Upper lobe of right lung (tissue), 1 donor: ENCODE measurements around the gene CEBPZOS. TPM values are rescaled to one million over a fixed set of nuclear protein-coding genes. Genes with fewer than 3 reads are reported as not detected.
"Not testable (repeated sequence)": the region's sequence is repeated elsewhere in the genome, so short reads cannot be mapped to it uniquely, and the experiment has no call there.

Experiments
- ATAC-seq: fragments of 200-7000 bp; cut with Tn5 transposase; one replicate; pipeline ENCODE4 v1.9.1; 2020; ENCODE audit warnings: mild to moderate bottlenecking, moderate library complexity
- DNase-seq: peaks from one replicate; pipeline ENCODE4 v3.0.0-alpha.2; 2020
- H3K27ac ChIP-seq: fragments of 200-600 bp; one replicate; pipeline ENCODE4 v1.8.0; 2022
- H3K27me3 ChIP-seq: fragments of 200-600 bp; one replicate; pipeline ENCODE4 v1.8.0; 2022; ENCODE audit warnings: mild to moderate bottlenecking
- H3K36me3 ChIP-seq: fragments of 200-600 bp; one replicate; pipeline ENCODE4 v1.8.0; 2022
- H3K4me1 ChIP-seq: fragments of 200-600 bp; one replicate; pipeline ENCODE4 v1.8.0; 2022
- H3K4me3 ChIP-seq: fragments of 200-600 bp; one replicate; pipeline ENCODE4 v1.8.0; 2022; ENCODE audit warnings: mild to moderate bottlenecking
- H3K9me3 ChIP-seq: fragments of 200-600 bp; one replicate; pipeline ENCODE4 v1.8.0; 2022
- intact Hi-C: fragments of 100-400 bp; cut with DNase I; formaldehyde crosslinking; loops from one replicate; pipeline ENCODE4 v1.11.0; 2022
- total RNA-seq: library from RNA; stranded (reverse); fragmentation: NEBNext Ultra II Directional; extraction: Animal tissue kit (Norgen Biotek cat#: 25700); gene quantifications from one replicate; pipeline ENCODE4 v1.2.1, GENCODE V29; 2021
- TF ChIP-seq, protein P1 (sequence below): fragments of 200-600 bp; IDR thresholded peaks from one replicate; pipeline ENCODE4 v1.8.0; 2022; ENCODE audit warnings: antibody characterized with exemption
- donor health status: DM: no; HTN: yes; CAD: no; lungs with severe emphysema.

The CEBPZOS gene
- total RNA-seq, 1 donor from 2014 or later, result 38.8 TPM

DNA sequence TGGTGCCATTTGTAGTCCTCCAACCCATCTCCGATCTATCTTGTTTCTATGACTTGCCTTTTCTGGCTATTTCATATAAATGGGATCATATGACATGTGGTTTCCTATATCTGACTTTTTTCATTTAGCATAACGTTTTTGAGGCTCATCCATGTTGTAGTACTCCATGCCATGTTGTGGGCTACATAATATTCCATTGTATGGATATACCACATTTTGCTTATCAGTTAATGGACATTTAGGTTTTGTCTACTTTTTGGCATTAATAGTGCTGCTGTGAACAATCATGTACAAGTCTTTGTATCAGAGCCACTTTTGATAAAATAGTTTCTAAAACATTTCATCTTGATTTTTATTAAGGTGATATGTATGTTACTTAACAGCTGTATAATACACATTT, 7.4 kb downstream of the CEBPZOS start:
- Histone ChIP-seq H3K4me1 (no peaks in the 10 kb centered on the region), H3K4me3 (no peak overlapping the region), H3K9me3 (no peaks in the 10 kb centered on the region), H3K27ac (no peak overlapping the region), H3K36me3 (peaks cover 78% of the 10 kb centered on the region), H3K27me3 (no peaks in the 10 kb centered on the region)
- TF ChIP-seq, protein P1, sequence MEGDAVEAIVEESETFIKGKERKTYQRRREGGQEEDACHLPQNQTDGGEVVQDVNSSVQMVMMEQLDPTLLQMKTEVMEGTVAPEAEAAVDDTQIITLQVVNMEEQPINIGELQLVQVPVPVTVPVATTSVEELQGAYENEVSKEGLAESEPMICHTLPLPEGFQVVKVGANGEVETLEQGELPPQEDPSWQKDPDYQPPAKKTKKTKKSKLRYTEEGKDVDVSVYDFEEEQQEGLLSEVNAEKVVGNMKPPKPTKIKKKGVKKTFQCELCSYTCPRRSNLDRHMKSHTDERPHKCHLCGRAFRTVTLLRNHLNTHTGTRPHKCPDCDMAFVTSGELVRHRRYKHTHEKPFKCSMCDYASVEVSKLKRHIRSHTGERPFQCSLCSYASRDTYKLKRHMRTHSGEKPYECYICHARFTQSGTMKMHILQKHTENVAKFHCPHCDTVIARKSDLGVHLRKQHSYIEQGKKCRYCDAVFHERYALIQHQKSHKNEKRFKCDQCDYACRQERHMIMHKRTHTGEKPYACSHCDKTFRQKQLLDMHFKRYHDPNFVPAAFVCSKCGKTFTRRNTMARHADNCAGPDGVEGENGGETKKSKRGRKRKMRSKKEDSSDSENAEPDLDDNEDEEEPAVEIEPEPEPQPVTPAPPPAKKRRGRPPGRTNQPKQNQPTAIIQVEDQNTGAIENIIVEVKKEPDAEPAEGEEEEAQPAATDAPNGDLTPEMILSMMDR, result no peak
- no peak for ATAC-seq
- intact Hi-C loops, result no loop called here
- DNase-seq, result no peak

DNA sequence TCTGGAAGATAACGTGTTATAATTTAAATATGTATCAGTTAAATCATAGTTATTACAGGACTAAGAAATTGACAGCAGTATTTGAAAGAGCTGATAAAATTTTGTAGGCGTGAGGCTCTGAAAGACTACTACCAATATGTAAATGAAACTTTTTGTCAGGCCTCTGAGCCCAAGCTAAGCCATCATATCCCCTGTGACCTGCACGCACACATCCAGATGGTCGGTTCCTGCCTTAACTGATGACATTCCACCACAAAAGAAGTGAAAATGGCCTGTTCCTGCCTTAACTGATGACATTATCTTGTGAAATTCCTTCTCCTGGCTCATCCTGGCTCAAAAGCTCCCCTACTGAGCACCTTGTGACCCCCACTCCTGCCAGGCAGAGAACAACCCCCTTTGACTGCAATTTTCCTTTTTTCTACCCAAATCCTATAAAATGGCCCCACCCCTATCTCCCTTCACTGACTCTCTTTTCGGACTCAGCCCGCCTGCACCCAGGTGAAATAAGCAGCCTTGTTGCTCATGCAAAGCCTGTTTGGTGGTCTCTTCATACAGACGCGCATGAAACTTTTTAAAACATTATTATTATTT, 8.9 kb downstream of the CEBPZOS start:
- peaks cover 87% of the 10 kb centered on the region for H3K36me3 ChIP-seq
- H3K9me3 ChIP-seq, H3K27me3 ChIP-seq, H3K27ac ChIP-seq, DNase-seq, H3K4me1 ChIP-seq, H3K4me3 ChIP-seq, intact Hi-C loops, ATAC-seq: not testable (repeated sequence)

DNA sequence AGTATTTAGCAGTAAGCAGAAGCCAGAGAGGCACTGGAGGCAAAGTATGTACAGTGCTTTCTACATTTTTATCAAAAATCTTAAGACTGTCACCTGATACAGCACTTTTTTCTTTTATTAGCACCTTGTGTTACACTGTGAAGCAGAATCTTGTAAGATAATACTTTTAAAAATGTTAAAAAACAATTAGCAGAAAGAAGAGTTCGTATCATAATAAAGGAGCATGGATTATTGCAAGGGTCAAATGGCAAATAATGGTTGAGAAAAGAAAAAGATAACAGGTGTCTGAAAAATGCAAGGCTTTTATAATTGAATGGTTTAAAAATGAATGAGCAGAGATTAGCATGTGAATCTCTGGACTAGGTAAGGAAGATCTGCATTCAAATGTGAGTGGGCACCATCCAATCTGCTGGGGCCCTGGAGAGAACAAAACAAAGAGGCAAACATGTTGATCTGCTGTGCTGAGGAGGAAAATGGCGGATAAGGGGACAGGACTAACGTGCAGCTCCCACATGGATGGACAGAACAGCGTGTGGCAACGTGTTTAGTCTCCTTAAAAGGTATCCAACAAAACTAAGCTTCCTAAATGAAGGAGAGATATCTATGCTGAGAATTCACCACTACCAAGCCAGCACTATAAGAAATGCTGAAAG, 9.5 kb downstream of the CEBPZOS start:
- peaks cover 87% of the 10 kb centered on the region for H3K36me3 ChIP-seq
- no peak overlapping the region for H3K27ac ChIP-seq
- H3K9me3 ChIP-seq, result no peaks in the 10 kb centered on the region
- TF ChIP-seq, protein P1, result no peak
- ATAC-seq, result no peak
- no peaks in the 10 kb centered on the region for H3K4me1 ChIP-seq
- no peaks in the 10 kb centered on the region for H3K27me3 ChIP-seq
- H3K4me3 ChIP-seq, result no peak overlapping the region
- intact Hi-C loops, result no loop called here
- no peak for DNase-seq

DNA sequence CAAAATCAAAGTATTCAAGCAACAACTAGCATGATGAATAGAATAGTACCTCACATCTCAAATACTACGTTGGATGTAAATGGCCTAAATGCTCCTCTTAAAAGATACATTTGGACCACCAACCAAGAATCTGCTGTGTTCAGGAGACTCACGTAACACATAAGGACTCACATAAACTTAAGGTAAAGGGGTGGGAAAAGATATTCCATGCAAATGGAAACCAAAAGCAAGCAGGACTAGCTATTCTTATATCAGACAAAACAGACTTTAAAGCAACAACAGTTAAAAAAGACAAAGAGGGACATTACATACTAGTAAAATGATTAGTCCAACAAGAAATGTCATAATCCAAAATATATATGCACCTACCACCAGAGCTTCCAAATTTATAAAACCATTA, 10.5 kb downstream of the CEBPZOS start:
- H3K4me1 ChIP-seq, H3K27ac ChIP-seq, H3K9me3 ChIP-seq, H3K27me3 ChIP-seq, ATAC-seq, DNase-seq, H3K4me3 ChIP-seq, intact Hi-C loops: not testable (repeated sequence)
- peaks cover 87% of the 10 kb centered on the region for H3K36me3 ChIP-seq

DNA sequence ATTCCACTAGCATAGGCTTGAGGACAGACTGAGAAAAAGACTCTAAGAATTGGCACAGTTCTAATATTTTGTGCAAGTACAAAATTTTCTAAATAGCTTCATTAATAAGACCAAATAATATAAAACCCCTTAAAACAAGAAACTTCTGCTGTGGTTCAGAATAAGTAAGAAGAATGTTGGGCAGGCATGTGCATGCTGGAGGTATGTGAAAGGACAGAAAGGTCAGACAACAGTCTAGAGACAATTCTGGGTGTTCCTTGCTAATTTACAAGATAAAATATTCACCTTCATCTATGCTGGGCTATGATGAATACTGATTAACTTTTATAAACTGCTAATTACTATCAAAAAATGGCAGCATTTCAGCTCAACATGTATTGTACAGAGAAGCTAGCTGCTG, 14.9 kb downstream of the CEBPZOS start:
- ATAC-seq (no peak), DNase-seq (no peak)
- TF ChIP-seq, protein P1, result no peak
- H3K4me3 ChIP-seq, result no peak overlapping the region
- no peak overlapping the region for H3K27ac ChIP-seq
- H3K27me3 ChIP-seq, result no peaks in the 10 kb centered on the region
- peaks cover 88% of the 10 kb centered on the region for H3K36me3 ChIP-seq
- intact Hi-C loops, result no loop called here
- H3K9me3 ChIP-seq, result no peaks in the 10 kb centered on the region
- H3K4me1 ChIP-seq, result no peaks in the 10 kb centered on the region

DNA sequence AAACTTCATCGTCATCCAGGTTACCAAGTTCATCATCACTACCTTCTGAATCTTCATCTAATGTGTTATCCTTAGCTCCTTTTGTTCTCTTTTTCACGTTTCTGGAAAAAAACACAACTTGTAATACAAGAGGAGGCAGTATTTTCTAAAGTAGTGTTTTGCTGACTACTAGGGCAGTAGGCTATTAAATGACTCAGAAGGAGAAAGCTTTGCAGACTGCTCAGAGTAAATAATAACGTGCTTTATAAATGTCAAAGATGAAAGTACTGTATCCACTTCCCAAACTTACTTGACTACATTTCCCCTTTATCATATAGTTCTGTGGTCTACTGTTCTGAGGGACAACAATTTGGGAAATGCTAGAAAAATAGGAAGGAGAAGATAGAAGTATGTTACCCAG, 15.6 kb downstream of the CEBPZOS start:
- TF ChIP-seq, protein P1, result no peak
- Histone ChIP-seq H3K36me3 (peaks cover 88% of the 10 kb centered on the region), H3K4me3 (no peak overlapping the region), H3K4me1 (no peaks in the 10 kb centered on the region), H3K27ac (no peak overlapping the region), H3K27me3 (no peaks in the 10 kb centered on the region), H3K9me3 (no peaks in the 10 kb centered on the region)
- ATAC-seq, result no peak
- DNase-seq, result no peak
- intact Hi-C loops, result no loop called here

DNA sequence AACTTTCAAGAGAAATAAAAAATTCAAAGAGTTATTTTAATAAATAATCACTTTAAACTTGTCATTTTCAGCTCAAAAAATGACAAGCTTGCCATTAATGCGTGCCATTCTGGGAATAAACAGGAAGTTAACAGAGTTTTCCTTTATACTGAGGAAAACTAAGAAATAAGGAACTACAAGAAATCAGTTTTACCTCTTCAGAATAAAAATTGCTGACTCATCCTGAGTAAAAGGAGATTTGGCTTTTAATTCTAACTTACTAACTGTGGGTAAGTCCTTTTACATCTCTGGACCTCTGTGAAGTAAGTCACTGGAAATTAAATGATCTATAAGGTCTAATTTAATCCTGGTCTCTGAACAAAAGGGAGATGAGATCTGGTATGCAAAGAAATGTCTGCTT, 19.0 kb downstream of the CEBPZOS start:
- ATAC-seq (no peak), DNase-seq (no peak)
- intact Hi-C loops, result no loop called here
- no peak overlapping the region for H3K27ac ChIP-seq
- H3K4me3 ChIP-seq, result no peak overlapping the region
- no peaks in the 10 kb centered on the region for H3K9me3 ChIP-seq
- TF ChIP-seq, protein P1, result no peak
- H3K36me3 ChIP-seq, result peaks cover 87% of the 10 kb centered on the region
- no peaks in the 10 kb centered on the region for H3K4me1 ChIP-seq
- H3K27me3 ChIP-seq, result no peaks in the 10 kb centered on the region
